Left hindlimb (tissue), 1 donor: Measurements from ENCODE around the gene DNAJC22.
"Not testable (repeated sequence)": the region's sequence is repeated elsewhere in the genome, so short reads cannot be mapped to it uniquely, and the experiment has no call there.

ENCODE experiments used
- DNase-seq: peaks from one replicate; pipeline ENCODE4 v3.0.0-alpha.2; 2018

The DNAJC22 gene

GRCh38 chr12:49375406-49375805 is 28.7 kb downstream of the DNAJC22 start:
- no peak for DNase-seq

- no peak for DNase-seq
Observed at GRCh38 chr12:49377386-49377785, 30.7 kb downstream of the DNAJC22 start.

GRCh38 chr12:49380184-49380583 is 33.5 kb downstream of the DNAJC22 start:
- not testable (repeated sequence) for DNase-seq

- DNase-seq = no peak
Observed at GRCh38 chr12:49388682-49389386, 42.1 kb downstream of the DNAJC22 start.

GRCh38 chr12:49389387-49389703 is 42.7 kb downstream of the DNAJC22 start:
- no peak for DNase-seq

- no peak for DNase-seq
Observed at GRCh38 chr12:49397000-49397399, 50.3 kb downstream of the DNAJC22 start.

GRCh38 chr12:49400304-49400703 is 53.6 kb downstream of the DNAJC22 start:
- DNase-seq = no peak
